Colonic mucosa (tissue), 4 donors: ENCODE measurements around the gene WASF1. TPM values are rescaled to one million over a fixed set of nuclear protein-coding genes. Genes with fewer than 3 reads are reported as not detected.

Experiments used
- DNase-seq: peaks from one replicate; pipeline ENCODE4 v3.0.0-alpha.2; 2020
- H3K27ac ChIP-seq: fragments of 200-600 bp; one replicate; pipeline ENCODE4 v1.8.0; 2021
- H3K27me3 ChIP-seq: fragments of 200-600 bp; one replicate; pipeline ENCODE4 v1.8.0; 2021
- H3K36me3 ChIP-seq: fragments of 200-600 bp; one replicate; pipeline ENCODE4 v1.8.0; 2021
- H3K4me1 ChIP-seq: fragments of 200-600 bp; one replicate; pipeline ENCODE4 v1.8.0; 2021; ENCODE audit warnings: mild to moderate bottlenecking
- H3K4me3 ChIP-seq: fragments of 200-600 bp; one replicate; pipeline ENCODE4 v1.8.0; 2021
- H3K9ac ChIP-seq, 2 donors: one replicate each; pipeline ENCODE4 v1.7.0; 2013; ENCODE audit warnings: control low read depth in 2 of 2, low read depth in 2 of 2, low read length in 2 of 2
- H3K9me3 ChIP-seq: fragments of 200-600 bp; one replicate; pipeline ENCODE4 v1.8.0; 2021
- CTCF ChIP-seq: fragments of 200-600 bp; IDR thresholded peaks from one replicate; pipeline ENCODE4 v1.8.0; 2022; ENCODE audit warnings: antibody characterized with exemption, mild to moderate bottlenecking
- intact Hi-C: fragments of 100-400 bp; cut with DNase I; formaldehyde crosslinking; loops from one replicate; pipeline ENCODE4 v1.14.1; 2022
- total RNA-seq, 2 donors: library from RNA; stranded (reverse); fragmentation: NEBNext Ultra II Directional in 1 of 2; extraction: Animal tissue kit (Norgen Biotek cat#: 25700) in 1 of 2; gene quantifications; one replicate each; pipeline ENCODE4 v1.2.1, GENCODE V29; 2021
- donor health status: healthy.
- donor health status: DM: no; HTN: no; CAD: no.
- donor health status: DM: no; HTN: no; CAD: no.

The WASF1 gene
- total RNA-seq, 2 donors from 2014 or later = 2.2 to 4.8 TPM

GRCh38 chr6:110196874-110197273 lies 17.4 kb upstream of the WASF1 start:
- intact Hi-C loops = no loop called here
- TF ChIP-seq CTCF = no peak
- no peak overlapping the region for H3K27ac ChIP-seq
- H3K4me1 ChIP-seq = no peaks in the 10 kb centered on the region
- H3K9me3 ChIP-seq = no peaks in the 10 kb centered on the region
- H3K4me3 ChIP-seq = no peak overlapping the region
- no peaks in the 10 kb centered on the region for H3K36me3 ChIP-seq
- no peaks in the 10 kb centered on the region for H3K27me3 ChIP-seq
- no peak for DNase-seq
- H3K9ac ChIP-seq = no peak overlapping the region

GRCh38 chr6:110195639-110196038 lies 16.2 kb upstream of the WASF1 start:
- Histone ChIP-seq H3K9ac (no peak overlapping the region), H3K4me3 (no peak overlapping the region), H3K9me3 (no peaks in the 10 kb centered on the region), H3K4me1 (no peaks in the 10 kb centered on the region), H3K27me3 (no peaks in the 10 kb centered on the region), H3K36me3 (no peaks in the 10 kb centered on the region), H3K27ac (no peak overlapping the region)
- no peak for TF ChIP-seq CTCF
- intact Hi-C loops = no loop called here
- no peak for DNase-seq

GRCh38 chr6:110191477-110191876 lies 12.0 kb upstream of the WASF1 start:
- no peaks in the 10 kb centered on the region for H3K36me3 ChIP-seq
- H3K27ac ChIP-seq = no peak overlapping the region
- no peak for TF ChIP-seq CTCF
- no peak overlapping the region for H3K4me3 ChIP-seq
- no peaks in the 10 kb centered on the region for H3K27me3 ChIP-seq
- DNase-seq = no peak
- H3K9me3 ChIP-seq = no peaks in the 10 kb centered on the region
- intact Hi-C loops = no loop called here
- no peaks in the 10 kb centered on the region for H3K4me1 ChIP-seq
- no peak overlapping the region for H3K9ac ChIP-seq

- no peak overlapping the region for H3K9ac ChIP-seq
- H3K4me3 ChIP-seq = no peak overlapping the region
- intact Hi-C loops = no loop called here
- TF ChIP-seq CTCF = no peak
- H3K27ac ChIP-seq = no peak overlapping the region
- no peaks in the 10 kb centered on the region for H3K4me1 ChIP-seq
- DNase-seq = no peak
- H3K27me3 ChIP-seq = no peaks in the 10 kb centered on the region
- H3K36me3 ChIP-seq = no peaks in the 10 kb centered on the region
- no peaks in the 10 kb centered on the region for H3K9me3 ChIP-seq
Observed at GRCh38 chr6:110190726-110191125, 11.3 kb upstream of the WASF1 start.

GRCh38 chr6:110188791-110189190 lies 9.3 kb upstream of the WASF1 start:
- H3K27ac ChIP-seq = no peak overlapping the region
- no peak for TF ChIP-seq CTCF
- intact Hi-C loops = no loop called here

GRCh38 chr6:110185879-110186278 lies 6.4 kb upstream of the WASF1 start:
- H3K4me1 ChIP-seq = peaks cover 8% of the 10 kb centered on the region
- no peaks in the 10 kb centered on the region for H3K9me3 ChIP-seq
- DNase-seq = no peak
- no peak overlapping the region for H3K27ac ChIP-seq
- intact Hi-C loops = no loop called here
- H3K9ac ChIP-seq = no peak overlapping the region
- no peak overlapping the region for H3K4me3 ChIP-seq
- no peak for TF ChIP-seq CTCF
- no peaks in the 10 kb centered on the region for H3K36me3 ChIP-seq
- no peaks in the 10 kb centered on the region for H3K27me3 ChIP-seq

More at GRCh38 chr6:110188791-110189190, 9.3 kb upstream of the WASF1 start:
- Histone ChIP-seq H3K4me1 (no peaks in the 10 kb centered on the region), H3K36me3 (no peaks in the 10 kb centered on the region), H3K9ac (no peak overlapping the region), H3K4me3 (no peak overlapping the region), H3K27me3 (no peaks in the 10 kb centered on the region), H3K9me3 (no peaks in the 10 kb centered on the region)
- no peak for DNase-seq
